LoVo (cell line): ENCODE results near the gene XYLB.

Experiments
- DNase-seq: peaks from one replicate; pipeline ENCODE4 v3.0.0-alpha.2; 2016; ENCODE audit warnings: low spot score

Gene XYLB

DNA sequence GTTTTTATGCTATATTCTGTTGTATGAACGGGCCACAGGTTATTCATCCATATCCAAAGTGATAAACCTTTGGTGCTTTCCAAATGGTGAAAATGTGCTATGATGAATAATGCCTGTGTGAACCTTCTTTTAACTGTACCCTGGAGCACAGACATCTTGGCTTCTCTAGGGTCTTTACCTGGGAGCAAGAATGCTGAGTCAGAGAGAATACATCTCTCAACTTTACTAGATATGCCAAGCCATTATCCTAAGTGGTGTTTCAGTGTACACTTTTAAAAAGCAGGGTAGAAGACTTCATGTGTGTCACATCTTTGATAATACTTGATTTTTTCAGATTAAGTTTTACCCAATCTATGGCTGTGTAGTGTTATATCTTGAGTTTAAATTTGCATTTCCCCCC lies 23.5 kb upstream of the XYLB start:
- DNase-seq: no peak

GRCh38 chr3:38325256-38325655 lies 21.3 kb upstream of the XYLB start:
- DNase-seq: no peak

GRCh38 chr3:38327335-38328009 lies 19.1 kb upstream of the XYLB start:
- DNase-seq: peak; percentile 4

DNA sequence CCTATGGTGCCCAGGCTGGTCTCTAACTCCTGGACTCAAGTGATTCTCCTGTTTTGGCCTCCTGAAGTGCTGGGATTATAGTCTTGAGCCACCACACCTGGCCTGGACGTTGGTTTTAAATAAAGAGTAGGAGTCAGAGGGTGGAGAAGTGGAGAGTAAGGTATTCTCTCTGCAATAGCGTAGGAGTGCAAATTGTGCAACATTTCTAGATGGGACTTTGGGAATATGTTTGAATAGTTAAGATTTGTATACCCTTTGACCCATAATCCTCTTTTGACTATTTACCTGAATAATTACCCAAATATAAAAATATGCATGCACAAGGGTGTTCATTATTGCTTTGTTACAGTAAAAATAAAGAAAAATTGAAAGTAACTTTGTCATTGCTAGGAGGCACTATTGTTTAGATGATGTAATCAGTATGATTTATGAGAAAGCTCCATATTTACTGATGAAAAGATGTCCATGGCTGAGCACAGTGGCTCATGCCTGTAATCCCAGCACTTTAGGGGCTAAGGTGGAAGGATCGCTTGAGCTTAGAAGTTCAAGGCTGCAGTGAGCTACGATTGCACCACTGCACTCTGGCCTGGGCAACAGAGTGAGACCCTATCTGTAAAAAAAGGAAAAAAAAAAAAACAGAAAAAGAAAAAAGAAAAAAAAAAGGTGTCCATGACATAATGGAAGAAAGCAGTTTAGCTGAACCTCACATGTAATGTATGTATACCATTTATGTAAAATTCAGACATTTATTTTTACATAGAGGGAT lies 15.1 kb upstream of the XYLB start:
- no peak for DNase-seq

DNA sequence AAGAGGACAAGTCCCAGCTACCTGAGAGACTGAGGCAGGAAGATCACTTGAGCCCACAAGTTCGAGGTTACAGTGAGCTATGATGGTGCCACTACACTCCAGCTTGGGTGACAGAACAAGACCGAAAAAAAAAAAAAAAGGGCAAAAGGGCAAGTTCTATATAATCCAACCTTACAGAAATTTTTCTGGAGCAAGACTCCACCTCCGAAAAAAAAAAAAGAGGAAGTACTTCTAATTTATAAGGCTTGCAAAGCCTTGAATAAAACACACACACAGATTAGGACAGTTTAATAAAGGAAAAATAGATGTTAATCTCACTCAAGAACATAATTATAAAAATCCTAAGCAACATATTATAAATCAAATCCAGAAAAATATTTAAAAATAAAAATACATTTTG lies 14.4 kb upstream of the XYLB start:
- no peak for DNase-seq

- no peak for DNase-seq
Observed at GRCh38 chr3:38334142-38335055, 12.2 kb upstream of the XYLB start.

DNA sequence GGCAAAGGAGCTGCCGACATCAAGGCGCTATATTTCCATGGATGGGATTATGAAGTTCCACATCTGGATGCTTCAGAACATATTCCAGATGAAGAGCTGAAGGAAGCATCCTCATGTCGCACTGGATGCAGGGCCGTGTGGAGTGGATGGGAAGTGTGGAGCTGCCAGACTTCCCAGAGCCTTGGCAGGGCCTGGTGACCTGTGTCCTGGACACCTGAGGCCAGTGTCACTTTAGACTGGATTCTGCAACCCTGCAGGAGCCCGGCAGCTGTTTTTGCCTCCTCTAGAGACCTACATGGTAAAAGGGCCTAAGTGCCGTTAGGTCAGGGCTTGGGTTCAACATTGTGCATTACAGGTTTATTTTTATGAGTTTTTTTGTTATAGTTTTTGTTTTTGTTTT lies 11.3 kb upstream of the XYLB start:
- DNase-seq: no peak

- no peak for DNase-seq
Observed at GRCh38 chr3:38337703-38338102, 8.9 kb upstream of the XYLB start.

- no peak for DNase-seq
Observed at GRCh38 chr3:38343797-38344594, 2.6 kb upstream of the XYLB start.

- DNase-seq: no peak
Observed at GRCh38 chr3:38345879-38346586, 552 bp upstream of the XYLB start.

- peak; percentile 22 for DNase-seq
Observed at GRCh38 chr3:38347421-38348200, 1.0 kb downstream of the XYLB start.

DNA sequence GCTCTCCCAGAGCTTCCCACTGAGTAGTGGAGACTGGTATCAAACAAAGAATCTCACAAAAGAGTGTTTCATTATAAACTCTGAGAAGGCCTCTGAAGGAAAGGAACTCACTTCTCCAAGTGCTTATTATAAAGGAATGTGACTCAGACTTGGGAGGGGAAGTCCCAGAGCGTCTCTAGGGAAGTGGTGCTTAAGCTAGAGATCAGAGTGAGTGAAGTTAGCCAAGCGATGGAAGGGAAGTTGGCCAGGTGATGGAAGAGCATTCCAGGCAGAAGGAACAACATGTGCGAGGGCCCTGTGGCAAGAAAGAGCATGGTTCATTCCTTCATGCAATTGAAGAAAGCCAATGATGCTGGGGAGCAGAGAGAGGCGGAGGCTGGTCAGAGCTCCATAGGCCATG lies 2.3 kb downstream of the XYLB start:
- no peak for DNase-seq

GRCh38 chr3:38349684-38350359 lies 3.2 kb downstream of the XYLB start:
- no peak for DNase-seq

GRCh38 chr3:38353151-38353550 lies 6.6 kb downstream of the XYLB start:
- no peak for DNase-seq

GRCh38 chr3:38354588-38355330 lies 8.2 kb downstream of the XYLB start:
- peak; percentile 49 for DNase-seq

GRCh38 chr3:38359038-38359437 lies 12.5 kb downstream of the XYLB start:
- DNase-seq: no peak

DNA sequence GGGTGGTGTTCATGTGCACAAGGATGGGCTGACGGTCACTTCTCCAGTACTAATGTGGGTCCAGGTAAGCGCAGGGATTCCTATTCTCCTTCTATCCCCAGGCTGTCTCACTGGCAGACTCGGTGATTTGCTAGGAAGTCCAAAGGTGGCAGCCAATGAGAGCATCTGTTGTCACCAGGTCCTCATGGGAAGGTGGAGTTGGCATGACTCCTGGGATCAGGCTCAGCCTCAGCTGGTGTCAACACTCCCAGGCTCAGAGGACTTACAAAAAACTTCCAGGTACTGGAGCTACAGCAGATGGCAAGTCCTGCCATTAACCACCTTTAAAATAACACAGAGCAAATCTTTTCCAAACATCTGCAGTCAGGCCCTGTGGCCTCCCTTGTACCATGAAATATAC lies 13.8 kb downstream of the XYLB start:
- DNase-seq: no peak

DNA sequence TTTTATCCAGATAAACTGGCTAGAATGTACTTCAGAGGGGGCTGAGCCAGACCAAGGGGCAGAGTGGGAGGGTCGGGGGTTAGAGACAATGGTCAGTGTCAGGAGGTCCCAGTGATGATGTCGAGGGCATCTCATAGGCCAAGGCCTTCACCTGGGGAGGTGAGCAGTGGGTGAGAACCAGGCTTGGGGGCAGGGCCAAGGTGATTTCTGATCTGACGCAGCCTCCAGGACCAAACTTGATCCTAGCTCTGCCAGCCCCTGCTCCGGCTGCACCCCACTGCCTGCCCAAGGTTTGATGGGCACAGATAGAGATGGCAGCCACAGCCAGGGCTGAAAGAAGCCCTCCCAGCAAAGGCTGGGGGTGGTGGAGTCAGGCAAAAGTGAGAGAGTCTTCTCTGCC lies 14.9 kb downstream of the XYLB start:
- DNase-seq: no peak

GRCh38 chr3:38362825-38363224 lies 16.2 kb downstream of the XYLB start:
- no peak for DNase-seq
